Stimulated activated memory B cell treated with anti-CD40 and anti-IgM and Interleukin-4, amounts not matched to agents 10 μg/mL and 1 μg/mL and 100 μg/mL, for 72 hours (primary cell): ENCODE data around the gene TMEM270.
"Not testable (repeated sequence)": the region's sequence is repeated elsewhere in the genome, so short reads cannot be mapped to it uniquely, and the experiment has no call there.

ENCODE experiments used
- ATAC-seq: fragments of 150-1000 bp; cut with Tn5 transposase; 2 replicates; pipeline ENCODE4 v1.10.0; 2021
- H3K27ac Mint-ChIP-seq: one replicate; pipeline ENCODE4 v1.8.0; 2022; ENCODE audit warnings: mild to moderate bottlenecking, mixed read lengths
- H3K27me3 Mint-ChIP-seq: one replicate; pipeline ENCODE4 v1.8.0; 2022; ENCODE audit warnings: mixed read lengths
- H3K36me3 Mint-ChIP-seq: one replicate; pipeline ENCODE4 v1.8.0; 2022; ENCODE audit warnings: mixed read lengths
- H3K4me1 Mint-ChIP-seq: one replicate; pipeline ENCODE4 v1.8.0; 2022; ENCODE audit warnings: mixed read lengths
- H3K4me3 Mint-ChIP-seq: one replicate; pipeline ENCODE4 v1.8.0; 2022; ENCODE audit warnings: mild to moderate bottlenecking, moderate library complexity, mixed read lengths
- H3K9me3 Mint-ChIP-seq: one replicate; pipeline ENCODE4 v1.8.0; 2022; ENCODE audit warnings: mixed read lengths

Gene TMEM270

DNA sequence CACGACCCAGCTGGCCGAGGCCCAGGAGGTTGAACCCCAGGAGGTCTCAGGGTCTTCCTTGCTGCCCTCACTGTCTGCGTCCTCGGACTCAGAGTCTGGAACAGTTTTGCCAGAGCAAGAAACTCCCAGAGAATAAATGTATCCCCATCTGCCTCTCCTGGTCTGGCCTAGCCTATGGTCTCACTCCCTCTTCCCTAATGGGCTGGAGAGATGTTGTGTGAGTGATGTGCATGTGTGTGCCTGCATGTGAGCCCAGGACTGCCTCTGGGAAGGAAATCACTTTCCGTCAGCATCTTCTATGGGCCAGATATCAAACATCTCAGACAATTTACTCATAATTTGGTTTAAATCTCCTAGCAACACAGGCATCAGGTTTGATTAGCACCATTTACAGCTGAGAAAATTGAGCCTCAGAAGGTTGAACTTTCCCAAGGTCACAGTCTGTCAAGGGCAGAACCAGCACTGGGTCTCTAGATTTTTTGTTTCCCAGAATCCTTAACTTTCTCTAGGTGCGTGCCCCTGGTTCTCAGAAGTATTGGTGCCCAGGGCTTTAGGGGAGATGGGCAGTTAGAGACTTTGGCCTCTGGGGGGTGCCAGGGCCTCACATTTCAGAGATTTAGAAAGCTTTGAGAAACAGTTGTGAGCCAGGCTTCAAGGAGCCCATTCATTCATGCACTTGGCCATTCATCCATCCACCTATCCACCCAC, 4.9 kb downstream of the TMEM270 start:
- ATAC-seq, result peak; percentile 42
- Mint-ChIP-seq H3K4me1 (no peaks in the 10 kb centered on the region), H3K27me3 (peaks cover 51% of the 10 kb centered on the region)

DNA sequence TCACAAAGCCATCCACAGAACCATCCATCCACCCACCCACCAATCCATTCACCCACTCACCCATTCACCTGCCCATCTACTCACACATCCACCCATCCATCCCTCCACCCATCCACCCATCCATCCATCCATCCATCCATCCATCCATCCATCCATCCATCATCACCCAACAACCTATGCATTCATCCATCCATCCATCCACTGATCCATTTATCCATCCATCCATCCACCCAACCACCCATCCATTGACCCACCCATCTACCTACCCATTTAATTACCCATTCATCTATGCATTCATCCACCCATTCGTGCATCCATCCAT, 5.4 kb downstream of the TMEM270 start:
- H3K36me3 Mint-ChIP-seq, result no peaks in the 10 kb centered on the region
- ATAC-seq, result no peak
- H3K27ac Mint-ChIP-seq, result no peak overlapping the region
- H3K4me3 Mint-ChIP-seq, result no peak overlapping the region
- peaks cover 3% of the 10 kb centered on the region for H3K9me3 Mint-ChIP-seq
- peaks cover 48% of the 10 kb centered on the region for H3K27me3 Mint-ChIP-seq
- no peaks in the 10 kb centered on the region for H3K4me1 Mint-ChIP-seq

More for the DNA sequence above, 4.9 kb downstream of the TMEM270 start:
- no peak overlapping the region for H3K27ac Mint-ChIP-seq
- H3K36me3 Mint-ChIP-seq, result no peaks in the 10 kb centered on the region
- H3K4me3 Mint-ChIP-seq, result no peak overlapping the region
- peaks cover 3% of the 10 kb centered on the region for H3K9me3 Mint-ChIP-seq

DNA sequence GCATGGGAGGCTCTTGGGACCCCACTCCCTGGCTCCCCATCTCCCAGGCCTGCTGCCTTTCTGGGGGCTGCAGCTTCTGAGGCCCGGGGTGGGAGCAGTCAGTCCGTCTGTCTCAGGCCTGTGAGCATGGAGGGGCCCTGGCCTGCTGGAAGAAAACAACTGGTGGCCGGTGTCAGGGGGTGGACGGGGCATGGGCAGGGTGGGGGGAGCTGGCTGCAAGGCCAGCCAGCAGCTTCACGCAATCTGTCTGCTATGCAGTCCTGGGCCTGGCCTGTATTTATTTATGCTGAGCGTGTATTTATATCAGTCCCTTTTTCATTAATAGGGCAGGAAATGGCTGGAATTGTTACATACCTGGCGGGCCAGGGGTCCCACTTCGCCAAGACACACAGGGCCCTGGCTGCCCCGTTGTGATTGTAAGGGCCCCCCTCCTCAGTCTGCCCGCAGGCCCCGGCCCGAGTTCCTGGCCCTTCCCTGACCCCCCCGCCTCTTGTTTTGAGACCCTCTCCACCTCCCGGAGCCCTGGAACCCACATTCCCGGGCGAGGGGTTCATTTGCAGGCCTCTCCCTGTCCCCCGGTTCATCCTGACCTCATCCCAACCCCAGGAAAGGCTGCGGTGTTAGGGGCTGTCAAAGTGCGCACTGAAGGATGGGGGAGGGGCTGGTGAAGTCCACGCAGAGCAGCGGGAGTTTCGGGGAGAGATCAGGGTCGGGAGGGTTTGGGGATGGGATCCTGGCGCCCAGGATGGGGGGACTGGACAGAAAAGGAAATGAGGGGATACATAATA, 8.2 kb downstream of the TMEM270 start:
- no peak for ATAC-seq
- Mint-ChIP-seq H3K27ac (no peak overlapping the region), H3K36me3 (no peaks in the 10 kb centered on the region)

DNA sequence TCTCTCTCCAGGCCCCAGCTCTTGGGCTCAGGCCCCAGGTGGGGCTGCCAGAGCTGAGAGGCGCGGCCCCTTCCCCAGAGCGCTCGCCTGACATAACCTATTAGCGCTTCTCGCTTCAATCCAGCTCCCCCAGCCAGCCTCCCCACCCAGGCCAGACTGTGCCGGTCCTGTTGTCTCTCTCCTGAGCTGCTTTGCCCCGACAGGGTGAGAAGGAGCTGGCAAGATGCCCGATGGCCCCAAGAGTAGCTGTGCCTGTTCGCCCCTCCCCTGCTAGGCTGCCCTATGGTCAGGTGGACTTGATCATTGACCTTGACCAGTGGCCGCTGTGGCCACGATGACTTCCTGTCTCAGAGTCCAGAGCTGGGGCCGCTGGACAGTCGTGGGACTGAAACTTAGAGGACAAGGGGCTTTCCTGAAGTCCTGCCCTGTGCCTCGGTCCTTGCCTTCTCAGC, 9.1 kb downstream of the TMEM270 start:
- H3K27ac Mint-ChIP-seq, result no peak overlapping the region
- H3K36me3 Mint-ChIP-seq, result no peaks in the 10 kb centered on the region
- peaks cover 31% of the 10 kb centered on the region for H3K27me3 Mint-ChIP-seq
- no peak for ATAC-seq
- H3K4me1 Mint-ChIP-seq, result no peaks in the 10 kb centered on the region
- H3K9me3 Mint-ChIP-seq, result peaks cover 3% of the 10 kb centered on the region
- no peak overlapping the region for H3K4me3 Mint-ChIP-seq

More for the DNA sequence above, 8.2 kb downstream of the TMEM270 start:
- H3K27me3 Mint-ChIP-seq, result peaks cover 31% of the 10 kb centered on the region
- no peaks in the 10 kb centered on the region for H3K4me1 Mint-ChIP-seq
- H3K9me3 Mint-ChIP-seq, result peaks cover 3% of the 10 kb centered on the region
- no peak overlapping the region for H3K4me3 Mint-ChIP-seq

DNA sequence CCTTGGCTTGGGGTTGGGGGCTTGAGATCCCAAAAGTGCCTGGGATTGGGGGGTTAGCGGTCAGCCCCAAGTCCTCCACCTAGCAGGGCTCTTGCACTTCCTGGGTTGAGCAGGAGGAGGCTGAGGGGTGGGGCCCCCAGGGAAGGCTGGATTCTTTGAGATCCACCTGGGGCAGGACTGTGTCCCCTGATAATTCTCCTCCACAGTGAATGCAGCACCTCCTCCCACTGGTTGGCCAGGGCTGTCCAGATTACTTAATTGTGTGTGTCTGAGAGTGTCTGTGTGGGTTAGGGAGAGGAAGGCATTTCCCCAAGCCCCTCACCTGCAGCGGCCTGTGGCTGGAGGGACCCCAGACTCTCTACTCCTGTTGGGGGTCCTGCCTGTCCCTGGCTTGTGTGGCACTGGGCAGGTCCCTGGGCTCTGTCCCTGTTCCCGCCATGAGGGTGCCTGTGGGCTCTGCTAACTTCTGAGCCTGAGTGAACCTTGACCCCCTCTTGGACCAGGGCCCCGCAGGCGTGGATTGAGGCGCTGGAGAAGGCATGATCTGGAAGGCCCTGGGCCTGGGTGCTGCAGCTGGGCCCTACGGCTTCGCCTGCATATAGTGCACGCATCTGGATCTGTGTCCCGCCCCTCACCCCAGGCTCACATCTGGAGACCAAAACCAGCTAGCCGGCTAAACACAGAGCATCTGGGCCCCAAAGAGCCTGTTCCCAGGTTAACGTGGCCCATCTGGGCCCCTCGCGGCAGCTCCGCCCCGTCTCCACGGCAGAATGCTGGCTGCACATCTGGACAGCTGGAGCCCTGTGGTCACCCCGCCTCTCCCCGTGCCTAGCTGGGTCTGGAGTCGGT, 10.4 kb downstream of the TMEM270 start:
- Mint-ChIP-seq H3K4me3 (no peak overlapping the region), H3K36me3 (no peaks in the 10 kb centered on the region), H3K27ac (no peak overlapping the region), H3K4me1 (no peaks in the 10 kb centered on the region), H3K27me3 (peaks cover 29% of the 10 kb centered on the region), H3K9me3 (peaks cover 3% of the 10 kb centered on the region)
- peak; percentile 22 for ATAC-seq

DNA sequence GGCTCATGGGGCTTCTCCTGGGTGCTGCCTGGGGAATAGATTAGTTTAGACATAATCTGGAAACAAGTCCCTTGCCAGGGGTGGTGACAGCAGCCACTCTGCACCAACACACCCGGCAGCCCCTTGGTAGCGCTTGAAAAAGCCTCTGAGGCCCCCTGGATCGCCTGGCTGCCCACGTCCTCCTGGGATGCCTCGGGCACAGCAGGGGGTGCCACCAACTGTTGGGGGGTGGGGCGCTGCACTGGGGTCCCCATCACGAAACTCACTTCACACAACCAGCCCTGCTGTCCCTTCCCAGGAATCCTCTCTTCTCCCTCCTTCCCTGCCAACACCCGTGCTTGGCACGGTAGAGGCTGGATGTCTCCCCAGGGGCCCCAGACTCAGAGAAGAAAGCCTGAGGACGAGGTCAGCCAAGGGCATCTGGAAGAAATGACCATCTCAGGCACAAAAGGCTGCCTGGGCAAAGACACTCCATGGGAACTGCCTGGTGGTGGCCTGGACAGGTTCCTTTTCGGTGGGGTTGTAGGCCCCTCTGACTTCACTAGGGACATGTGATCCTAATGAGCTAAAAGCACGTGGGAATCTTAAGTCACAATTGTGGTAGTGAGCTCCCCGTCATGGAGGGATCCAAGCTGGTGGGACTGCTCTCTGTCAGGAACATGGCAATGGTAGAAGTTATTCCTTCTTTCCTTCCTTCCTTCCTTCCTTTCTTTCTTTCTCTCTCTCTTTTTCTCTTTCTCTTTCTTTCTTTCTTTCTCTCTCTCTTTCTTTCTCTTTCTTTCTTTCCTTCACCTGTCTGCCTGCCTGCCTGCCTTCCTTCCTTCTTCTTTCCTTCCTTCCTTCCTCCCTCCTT, 11.3 kb downstream of the TMEM270 start:
- Mint-ChIP-seq H3K4me3 (no peak overlapping the region), H3K27me3 (peaks cover 20% of the 10 kb centered on the region), H3K4me1 (no peaks in the 10 kb centered on the region), H3K9me3 (no peaks in the 10 kb centered on the region), H3K27ac (no peak overlapping the region), H3K36me3 (no peaks in the 10 kb centered on the region)
- ATAC-seq, result no peak

DNA sequence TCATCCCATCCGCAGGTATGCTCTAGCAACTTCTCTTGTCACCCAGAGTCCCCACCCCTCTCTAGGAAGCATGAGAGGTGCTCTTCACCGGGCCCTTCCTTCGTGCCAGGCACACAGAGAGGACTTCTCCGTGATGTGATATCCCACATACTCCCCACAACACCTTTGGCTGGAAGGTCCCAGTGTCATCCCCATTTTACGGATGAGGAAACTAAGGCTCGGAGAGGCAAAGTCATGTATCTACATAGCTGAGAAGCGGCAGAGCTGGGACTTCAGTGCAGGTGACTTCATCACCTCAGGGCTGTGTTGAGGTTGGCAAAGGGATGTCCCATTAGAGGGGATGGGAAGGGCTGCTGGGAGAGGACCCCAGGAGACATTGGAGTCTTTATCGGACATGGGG, 15.4 kb downstream of the TMEM270 start:
- ATAC-seq, result no peak
- no peaks in the 10 kb centered on the region for H3K9me3 Mint-ChIP-seq
- H3K4me1 Mint-ChIP-seq, result no peaks in the 10 kb centered on the region
- peaks cover 29% of the 10 kb centered on the region for H3K27me3 Mint-ChIP-seq
- no peak overlapping the region for H3K27ac Mint-ChIP-seq
- no peak overlapping the region for H3K4me3 Mint-ChIP-seq
- H3K36me3 Mint-ChIP-seq, result no peaks in the 10 kb centered on the region

DNA sequence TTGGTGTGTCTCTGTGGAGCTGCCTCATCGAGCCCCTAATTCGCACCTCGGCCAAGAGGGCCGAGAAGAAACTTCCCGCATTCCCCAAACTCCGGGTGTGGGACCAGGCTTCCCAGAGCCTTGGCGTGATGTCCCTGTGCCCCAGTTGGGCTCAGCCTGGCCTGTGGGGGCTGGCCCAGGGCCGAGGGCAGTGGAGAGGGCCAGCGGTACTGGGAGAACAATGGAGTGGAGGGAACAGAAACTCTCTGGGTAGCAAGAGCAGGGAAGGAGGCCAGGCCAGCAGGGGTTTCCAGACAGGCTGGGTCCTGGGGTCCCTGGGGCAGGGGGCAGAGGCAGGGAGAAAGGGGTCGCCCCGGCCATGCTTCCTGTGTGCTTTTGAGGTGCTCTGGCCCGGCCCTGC, 16.0 kb downstream of the TMEM270 start:
- H3K27ac Mint-ChIP-seq, result no peak overlapping the region
- H3K4me3 Mint-ChIP-seq, result no peak overlapping the region
- ATAC-seq, result no peak
- no peaks in the 10 kb centered on the region for H3K9me3 Mint-ChIP-seq
- H3K36me3 Mint-ChIP-seq, result no peaks in the 10 kb centered on the region
- peaks cover 33% of the 10 kb centered on the region for H3K27me3 Mint-ChIP-seq
- no peaks in the 10 kb centered on the region for H3K4me1 Mint-ChIP-seq

DNA sequence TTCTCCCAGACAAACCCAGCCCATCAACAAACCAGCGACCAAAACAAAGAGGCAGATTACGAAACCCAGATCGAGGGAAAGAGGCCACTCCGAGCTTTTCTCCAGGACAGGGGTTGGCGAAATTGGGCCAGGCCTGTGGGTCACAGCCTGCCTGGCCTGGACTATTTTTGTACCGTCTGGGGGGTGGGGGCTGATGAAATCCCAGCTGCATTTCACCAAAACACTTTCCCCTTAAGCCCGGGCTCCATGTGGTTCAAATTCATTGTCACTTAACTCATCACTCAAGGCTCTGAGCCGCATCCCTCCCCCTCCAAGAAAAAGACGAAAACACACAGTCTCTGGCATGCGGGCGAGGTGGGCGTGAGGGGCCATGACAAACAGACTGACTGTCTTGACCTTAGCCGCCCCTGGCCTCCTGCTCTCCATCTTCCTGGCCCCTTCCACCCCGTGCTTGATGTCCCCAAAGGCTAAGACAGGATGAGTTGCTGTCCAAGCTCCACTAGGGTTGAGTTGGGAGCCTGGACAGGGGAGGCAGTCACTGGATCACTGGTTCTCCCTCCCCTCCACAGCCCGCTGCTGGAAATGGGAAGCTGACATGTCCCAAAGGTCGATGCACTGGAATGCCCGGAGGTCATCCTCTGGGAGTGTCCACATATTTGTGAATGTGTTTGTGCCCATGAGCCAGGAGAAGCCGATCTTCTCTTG, 19.2 kb downstream of the TMEM270 start:
- no peak overlapping the region for H3K27ac Mint-ChIP-seq
- ATAC-seq, result no peak
- H3K27me3 Mint-ChIP-seq, result peaks cover 51% of the 10 kb centered on the region
- no peaks in the 10 kb centered on the region for H3K36me3 Mint-ChIP-seq
- peaks cover 3% of the 10 kb centered on the region for H3K9me3 Mint-ChIP-seq
- no peak overlapping the region for H3K4me3 Mint-ChIP-seq
- H3K4me1 Mint-ChIP-seq, result peaks cover 5% of the 10 kb centered on the region

DNA sequence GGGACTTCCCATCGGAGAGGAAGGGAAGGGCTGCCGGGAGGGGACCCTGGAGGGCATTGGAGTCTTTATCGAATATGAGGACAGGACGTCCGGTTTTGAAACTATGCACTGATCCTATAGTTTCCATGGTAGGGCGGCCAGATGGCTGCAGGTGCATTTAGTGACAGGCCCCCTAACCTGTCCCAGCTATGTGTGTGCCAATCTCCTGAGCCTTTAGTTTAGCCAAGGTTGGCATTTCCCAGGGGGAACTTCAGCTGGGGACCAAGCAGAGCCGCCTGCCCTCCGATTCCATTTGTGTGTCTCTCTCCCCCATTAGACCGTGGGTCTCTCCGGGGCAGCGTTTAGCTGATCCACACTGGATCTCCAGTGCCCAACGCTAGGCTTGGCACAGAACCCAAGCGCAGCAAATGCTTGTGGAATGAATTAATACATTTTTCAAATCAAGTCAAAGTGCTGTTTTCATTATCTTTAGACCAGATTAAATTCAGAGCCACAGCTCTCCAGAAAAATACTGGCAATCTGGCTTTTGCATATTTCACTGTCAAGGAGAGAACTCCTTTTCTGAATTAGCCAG, 19.9 kb downstream of the TMEM270 start:
- no peak overlapping the region for H3K27ac Mint-ChIP-seq
- no peak overlapping the region for H3K4me3 Mint-ChIP-seq
- peaks cover 3% of the 10 kb centered on the region for H3K9me3 Mint-ChIP-seq
- peaks cover 6% of the 10 kb centered on the region for H3K4me1 Mint-ChIP-seq
- no peak for ATAC-seq
- no peaks in the 10 kb centered on the region for H3K36me3 Mint-ChIP-seq
- H3K27me3 Mint-ChIP-seq, result peaks cover 56% of the 10 kb centered on the region

DNA sequence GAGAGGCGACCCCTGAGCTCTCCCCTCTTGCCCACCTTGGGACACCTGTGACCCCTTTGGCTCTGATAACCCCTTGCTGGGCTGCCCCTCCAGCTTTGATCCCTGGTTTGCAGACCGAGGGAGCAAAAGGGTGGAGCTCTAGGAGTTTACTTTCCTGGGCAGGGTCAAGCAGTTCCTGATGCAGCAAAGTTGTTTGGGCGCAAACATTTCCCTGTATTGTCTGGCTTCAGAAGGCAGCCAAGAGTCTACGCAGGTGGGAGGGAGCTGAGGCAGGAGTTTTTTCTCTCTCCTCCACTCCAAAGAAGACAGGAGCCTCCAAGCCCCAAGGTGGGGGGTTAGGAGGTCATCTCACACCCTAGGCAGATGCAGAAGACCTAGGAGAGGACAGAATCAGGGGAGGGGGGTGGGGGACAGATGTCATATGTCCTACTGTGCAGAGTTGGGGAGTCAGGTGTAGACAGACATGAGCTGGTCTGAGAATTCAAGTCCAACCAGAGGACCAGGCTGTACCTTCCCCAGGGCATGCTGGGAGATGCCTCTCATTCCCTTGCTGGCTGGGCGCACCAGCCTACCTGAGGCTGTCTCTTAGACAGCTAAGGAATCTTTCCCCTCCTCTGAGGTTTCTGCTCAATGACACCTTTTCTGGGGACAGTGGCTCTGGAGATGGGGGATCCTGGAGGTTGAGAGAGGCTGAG, 20.5 kb downstream of the TMEM270 start:
- no peak for ATAC-seq
- H3K27me3 Mint-ChIP-seq, result peaks cover 63% of the 10 kb centered on the region

DNA sequence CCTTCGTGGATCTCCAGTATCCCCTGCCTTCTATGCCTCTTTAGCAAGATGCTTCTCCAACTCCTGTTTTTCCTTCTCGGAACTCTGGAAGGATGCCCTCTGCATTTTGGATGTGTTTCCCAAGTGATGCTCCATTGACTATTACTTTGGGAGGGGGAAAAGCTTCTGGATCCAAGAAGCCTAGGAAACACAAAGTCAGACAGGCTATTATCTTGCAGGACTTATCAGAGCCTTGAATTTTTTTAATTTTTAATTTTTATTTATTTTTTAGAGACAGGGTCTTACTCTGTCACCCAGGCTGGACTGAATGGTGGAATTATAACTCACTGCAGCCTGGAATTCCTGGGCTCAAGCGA, 21.1 kb downstream of the TMEM270 start:
- Mint-ChIP-seq H3K27ac (no peak overlapping the region), H3K36me3 (no peaks in the 10 kb centered on the region), H3K27me3 (peaks cover 68% of the 10 kb centered on the region), H3K4me3 (no peak overlapping the region), H3K4me1 (peaks cover 6% of the 10 kb centered on the region), H3K9me3 (peaks cover 3% of the 10 kb centered on the region)
- no peak for ATAC-seq

More for the DNA sequence above, 20.5 kb downstream of the TMEM270 start:
- H3K36me3 Mint-ChIP-seq, result no peaks in the 10 kb centered on the region
- peaks cover 3% of the 10 kb centered on the region for H3K9me3 Mint-ChIP-seq
- H3K4me3 Mint-ChIP-seq, result no peak overlapping the region
- H3K27ac Mint-ChIP-seq, result no peak overlapping the region
- peaks cover 6% of the 10 kb centered on the region for H3K4me1 Mint-ChIP-seq

DNA sequence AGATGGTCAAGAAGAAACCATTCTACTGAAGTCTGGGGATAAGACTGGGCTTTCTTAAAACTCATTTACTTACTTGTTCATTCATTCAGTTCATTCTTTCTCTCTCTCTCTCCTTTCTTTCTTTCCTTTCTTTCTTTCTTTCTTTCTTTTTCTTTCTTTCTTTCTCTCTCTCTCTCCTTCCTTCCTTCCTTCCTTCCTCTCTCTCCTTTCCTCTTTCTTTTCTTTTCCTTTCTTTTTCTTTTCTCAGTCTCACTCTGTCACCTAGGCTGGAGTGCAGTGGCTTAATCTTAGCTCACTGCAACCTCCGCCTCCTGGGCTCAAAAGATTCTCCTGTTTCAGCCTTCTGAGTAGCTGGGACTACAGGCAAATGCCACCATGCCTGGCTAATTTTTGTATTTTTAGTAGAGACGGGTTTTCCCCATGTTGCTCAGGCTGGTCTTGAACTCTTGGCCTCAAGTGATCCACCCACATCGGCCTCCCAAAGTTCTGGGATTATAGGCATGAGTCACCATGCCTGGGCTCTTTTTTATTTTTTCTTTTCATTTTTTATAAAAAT, 24.0 kb downstream of the TMEM270 start:
- not testable (repeated sequence) for H3K4me1 Mint-ChIP-seq, ATAC-seq, H3K4me3 Mint-ChIP-seq, H3K9me3 Mint-ChIP-seq, H3K36me3 Mint-ChIP-seq, H3K27ac Mint-ChIP-seq
- peaks cover 65% of the 10 kb centered on the region for H3K27me3 Mint-ChIP-seq
